ENCODE results near the gene PHF21A.

PHF21A gene

GRCh38 chr11:46159680-46160079 lies 38.4 kb upstream of the PHF21A start:
- Histone ChIP-seq H3K36me3 (ENCODE audit: control insufficient read depth, insufficient read depth, low read length) (no peaks in the 10 kb centered on the region), H3K27me3 (ENCODE audit: control insufficient read depth, insufficient read depth, low read length) (no peaks in the 10 kb centered on the region), H3K4me3 (ENCODE audit: low read depth, low read length) (no peak overlapping the region), H3K4me2 (ENCODE audit: low read length) (no peak overlapping the region), H3K9me3 (ENCODE audit: control insufficient read depth, low read length) (no peaks in the 10 kb centered on the region), H3K27ac (no peak overlapping the region), H3K9ac (no peak overlapping the region), H2AFZ (no peak overlapping the region), H3K79me2 (no peaks in the 10 kb centered on the region), H3K4me1 (no peaks in the 10 kb centered on the region)
- no peak for TF ChIP-seq CTCF (IDR thresholded peaks at IDR 0.05)

GRCh38 chr11:46149826-46150225 lies 28.6 kb upstream of the PHF21A start:
- Histone ChIP-seq H3K9me3 (ENCODE audit: control insufficient read depth, low read length) (no peaks in the 10 kb centered on the region), H3K27ac (no peak overlapping the region), H3K4me1 (no peaks in the 10 kb centered on the region), H3K4me3 (ENCODE audit: low read depth, low read length) (no peak overlapping the region), H3K36me3 (ENCODE audit: control insufficient read depth, insufficient read depth, low read length) (no peaks in the 10 kb centered on the region), H2AFZ (no peak overlapping the region), H3K9ac (no peak overlapping the region), H3K27me3 (ENCODE audit: control insufficient read depth, insufficient read depth, low read length) (no peaks in the 10 kb centered on the region), H3K79me2 (no peaks in the 10 kb centered on the region), H3K4me2 (ENCODE audit: low read length) (no peak overlapping the region)
- TF ChIP-seq CTCF (IDR thresholded peaks at IDR 0.05), result no peak

- Histone ChIP-seq H2AFZ (no peak overlapping the region), H3K4me3 (ENCODE audit: low read depth, low read length) (no peak overlapping the region), H3K9me3 (ENCODE audit: control insufficient read depth, low read length) (no peaks in the 10 kb centered on the region), H3K4me1 (no peaks in the 10 kb centered on the region), H3K79me2 (no peaks in the 10 kb centered on the region), H3K9ac (no peak overlapping the region), H3K27me3 (ENCODE audit: control insufficient read depth, insufficient read depth, low read length) (no peaks in the 10 kb centered on the region), H3K4me2 (ENCODE audit: low read length) (no peak overlapping the region), H3K27ac (no peak overlapping the region), H3K36me3 (ENCODE audit: control insufficient read depth, insufficient read depth, low read length) (no peaks in the 10 kb centered on the region)
- TF ChIP-seq CTCF (IDR thresholded peaks at IDR 0.05), result no peak
These were observed 28.1 kb upstream of the PHF21A start for GRCh38 chr11:46149342-46149741.

GRCh38 chr11:46144741-46145140 lies 23.5 kb upstream of the PHF21A start:
- no peak overlapping the region for H3K4me3 ChIP-seq (ENCODE audit: low read depth, low read length)
- TF ChIP-seq CTCF (IDR thresholded peaks at IDR 0.05), result no peak
- no peaks in the 10 kb centered on the region for H3K9me3 ChIP-seq (ENCODE audit: control insufficient read depth, low read length)
- H3K36me3 ChIP-seq (ENCODE audit: control insufficient read depth, insufficient read depth, low read length), result no peaks in the 10 kb centered on the region
- H3K27ac ChIP-seq, result no peak overlapping the region
- no peaks in the 10 kb centered on the region for H3K4me1 ChIP-seq
- no peak overlapping the region for H2AFZ ChIP-seq
- no peaks in the 10 kb centered on the region for H3K27me3 ChIP-seq (ENCODE audit: control insufficient read depth, insufficient read depth, low read length)
- no peak overlapping the region for H3K4me2 ChIP-seq (ENCODE audit: low read length)
- H3K79me2 ChIP-seq, result no peaks in the 10 kb centered on the region
- no peak overlapping the region for H3K9ac ChIP-seq

- Histone ChIP-seq H3K27ac (no peak overlapping the region), H3K36me3 (ENCODE audit: control insufficient read depth, insufficient read depth, low read length) (no peaks in the 10 kb centered on the region), H3K79me2 (no peaks in the 10 kb centered on the region), H3K9ac (no peak overlapping the region), H3K4me2 (ENCODE audit: low read length) (no peak overlapping the region), H3K9me3 (ENCODE audit: control insufficient read depth, low read length) (no peaks in the 10 kb centered on the region), H3K27me3 (ENCODE audit: control insufficient read depth, insufficient read depth, low read length) (no peaks in the 10 kb centered on the region), H3K4me1 (no peaks in the 10 kb centered on the region), H2AFZ (no peak overlapping the region), H3K4me3 (ENCODE audit: low read depth, low read length) (no peak overlapping the region)
- no peak for TF ChIP-seq CTCF (IDR thresholded peaks at IDR 0.05)
These were observed 22.0 kb upstream of the PHF21A start for GRCh38 chr11:46143049-46143806.
